ENCODE data around the gene PARD3B.

The PARD3B gene

GRCh38 chr2:205273627-205274026 is 728.4 kb downstream of the PARD3B start:
- DNase-seq (ENCODE audit: low spot score), result no peak

DNA sequence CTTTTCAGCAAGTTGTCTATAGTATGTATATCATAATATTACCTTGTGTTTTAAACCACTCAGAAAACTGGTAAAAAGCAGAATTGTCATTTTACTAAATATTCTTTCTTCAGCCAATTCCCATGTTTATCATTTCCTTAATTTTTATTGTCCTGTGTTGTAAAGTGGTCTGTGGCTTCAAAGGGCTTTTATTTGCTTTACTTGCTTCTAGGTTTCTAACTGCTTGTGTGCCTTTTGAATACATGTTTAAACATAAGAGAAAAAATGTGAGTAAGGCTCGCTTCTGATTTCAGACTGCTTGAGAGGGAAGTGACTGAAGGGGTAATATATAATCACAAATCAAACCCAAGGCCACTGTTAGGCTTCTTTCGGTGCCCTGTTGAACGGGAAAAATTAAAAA is 729.5 kb downstream of the PARD3B start:
- DNase-seq (ENCODE audit: low spot score), result no peak

GRCh38 chr2:205276116-205276777 is 731.0 kb downstream of the PARD3B start:
- DNase-seq (ENCODE audit: low spot score), result no peak

GRCh38 chr2:205280596-205281236 is 735.4 kb downstream of the PARD3B start:
- no peak for DNase-seq (ENCODE audit: low spot score)

- DNase-seq (ENCODE audit: low spot score), result no peak
Measured at GRCh38 chr2:205283736-205284270, 738.5 kb downstream of the PARD3B start.

GRCh38 chr2:205284334-205284733 is 739.1 kb downstream of the PARD3B start:
- DNase-seq (ENCODE audit: low spot score), result no peak

- no peak for DNase-seq (ENCODE audit: low spot score)
Measured at GRCh38 chr2:205287316-205287715, 742.0 kb downstream of the PARD3B start.

- no peak for DNase-seq (ENCODE audit: low spot score)
Measured at GRCh38 chr2:205288686-205289085, 743.4 kb downstream of the PARD3B start.

GRCh38 chr2:205290299-205290698 is 745.0 kb downstream of the PARD3B start:
- no peak for DNase-seq (ENCODE audit: low spot score)

DNA sequence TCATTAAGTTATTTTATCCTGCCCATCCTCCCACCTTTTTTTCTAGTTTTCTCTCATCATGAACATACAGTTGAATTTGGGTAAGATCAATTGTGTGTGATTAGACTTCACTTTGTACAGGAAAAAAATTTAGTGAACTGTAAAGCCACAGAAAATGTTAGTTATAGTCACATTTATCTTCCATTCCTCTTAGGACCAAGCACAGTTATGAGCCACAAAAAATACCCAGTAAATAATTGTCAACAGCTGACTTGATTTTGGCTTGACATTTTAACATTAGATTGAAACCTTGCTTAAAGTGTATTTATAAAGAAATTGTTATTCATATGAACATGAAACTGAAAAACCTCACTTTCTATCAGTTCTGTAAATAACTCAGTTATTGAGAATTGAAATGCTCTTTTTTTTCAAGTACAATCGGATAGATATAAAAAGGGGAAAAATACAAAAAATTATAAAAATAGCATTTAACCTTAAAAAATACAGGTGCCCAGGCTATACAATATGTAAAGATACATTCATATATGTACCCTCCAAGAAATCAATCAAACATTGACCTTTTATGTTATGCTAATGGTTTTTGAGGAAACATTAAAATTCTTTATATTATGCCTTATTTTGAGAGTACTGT is 747.5 kb downstream of the PARD3B start:
- no peak for DNase-seq (ENCODE audit: low spot score)

DNA sequence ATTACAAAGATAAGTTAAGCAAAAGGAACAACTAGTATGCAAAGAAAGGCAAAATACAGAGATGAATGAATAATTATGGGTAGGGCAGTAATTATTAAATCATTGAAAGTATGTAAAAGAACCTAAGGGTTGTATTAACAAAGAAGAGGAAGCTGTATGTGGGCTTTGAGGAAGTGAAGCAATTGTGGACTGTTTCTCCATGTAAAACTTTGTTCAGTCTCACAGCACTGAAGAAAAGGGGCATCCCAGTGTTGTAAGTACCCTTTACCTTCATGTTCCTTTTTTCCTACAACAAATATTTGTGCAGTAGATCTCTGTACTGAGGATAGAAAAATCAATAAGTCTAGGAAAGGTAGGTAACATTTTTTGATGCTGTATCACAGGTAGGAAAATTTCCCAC is 748.3 kb downstream of the PARD3B start:
- no peak for DNase-seq (ENCODE audit: low spot score)

DNA sequence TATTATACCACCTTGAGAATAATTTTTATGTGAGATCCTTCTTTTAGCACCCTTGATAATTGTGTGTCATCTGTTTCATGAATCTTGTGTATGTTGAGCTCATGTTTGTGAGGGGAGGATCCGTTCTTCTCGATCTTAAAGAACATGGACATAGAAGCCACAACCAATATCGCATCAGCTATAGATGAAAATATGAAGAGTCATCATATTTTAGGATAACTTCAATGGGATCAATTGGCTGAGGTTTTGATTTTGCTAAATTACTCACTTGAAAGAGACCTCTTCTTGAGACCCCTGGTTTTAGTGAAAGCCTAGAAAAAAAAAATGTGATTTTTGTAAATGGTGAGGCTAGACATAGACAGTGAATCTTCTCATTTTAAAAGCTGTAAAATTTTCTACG is 751.7 kb downstream of the PARD3B start:
- no peak for DNase-seq (ENCODE audit: low spot score)

DNA sequence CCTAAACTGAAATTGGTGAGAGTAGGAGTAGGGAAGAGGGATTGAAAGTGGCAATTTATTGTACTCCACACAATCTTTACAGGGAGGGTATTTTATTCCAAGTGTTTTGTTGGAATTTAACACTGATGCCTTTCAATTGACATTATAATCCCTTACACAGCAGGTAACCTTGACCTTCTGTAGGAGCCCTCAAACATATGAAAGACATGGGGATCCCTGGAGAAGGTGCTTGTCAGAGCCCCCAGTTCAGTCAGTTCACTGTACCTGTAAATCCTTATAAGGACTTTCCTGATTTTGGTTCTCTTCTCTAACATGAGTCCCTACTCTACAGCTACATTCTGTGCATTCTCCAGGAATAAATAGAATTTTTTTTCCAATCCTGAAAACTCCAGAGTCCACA is 752.1 kb downstream of the PARD3B start:
- no peak for DNase-seq (ENCODE audit: low spot score)

- no peak for DNase-seq (ENCODE audit: low spot score)
Measured at GRCh38 chr2:205297846-205298245, 752.6 kb downstream of the PARD3B start.

DNA sequence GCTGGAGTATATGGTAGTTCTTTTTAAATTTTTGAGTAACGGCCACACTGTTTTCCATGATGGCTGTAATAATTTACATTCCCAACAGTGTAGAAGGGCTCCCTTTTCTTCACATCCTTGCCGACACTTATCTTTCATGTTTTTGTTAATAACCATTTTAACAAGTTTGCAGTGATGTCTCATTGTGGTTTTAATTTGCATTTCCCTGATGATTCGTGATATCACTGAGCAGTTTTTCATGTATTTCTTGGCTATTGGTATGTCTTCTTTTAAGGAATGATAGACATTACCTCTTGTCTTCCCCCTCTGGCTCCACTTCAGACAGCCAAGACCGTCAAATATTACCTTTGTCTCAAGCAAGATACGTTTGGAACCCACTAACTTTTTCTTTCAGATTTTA is 765.9 kb downstream of the PARD3B start:
- DNase-seq (ENCODE audit: low spot score), result no peak

DNA sequence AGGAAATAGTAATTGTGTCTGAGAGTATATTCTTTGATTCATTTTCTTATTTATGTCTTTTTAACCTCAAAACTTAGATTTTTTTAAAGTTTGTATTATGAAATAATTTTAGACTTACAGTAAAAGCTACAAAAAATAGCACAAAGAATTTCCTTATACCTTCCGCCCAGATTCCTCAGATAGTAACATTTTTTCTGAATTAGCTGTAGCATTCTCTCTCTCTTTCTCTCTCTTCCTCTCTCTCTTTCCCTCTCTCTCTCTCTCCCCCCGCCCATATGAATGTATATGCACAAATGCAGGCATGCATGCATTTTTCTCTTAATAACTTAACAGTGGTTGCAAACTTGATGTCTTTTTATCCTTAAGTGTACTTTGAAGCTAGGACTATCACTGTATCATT is 776.0 kb downstream of the PARD3B start:
- no peak for DNase-seq (ENCODE audit: low spot score)

DNA sequence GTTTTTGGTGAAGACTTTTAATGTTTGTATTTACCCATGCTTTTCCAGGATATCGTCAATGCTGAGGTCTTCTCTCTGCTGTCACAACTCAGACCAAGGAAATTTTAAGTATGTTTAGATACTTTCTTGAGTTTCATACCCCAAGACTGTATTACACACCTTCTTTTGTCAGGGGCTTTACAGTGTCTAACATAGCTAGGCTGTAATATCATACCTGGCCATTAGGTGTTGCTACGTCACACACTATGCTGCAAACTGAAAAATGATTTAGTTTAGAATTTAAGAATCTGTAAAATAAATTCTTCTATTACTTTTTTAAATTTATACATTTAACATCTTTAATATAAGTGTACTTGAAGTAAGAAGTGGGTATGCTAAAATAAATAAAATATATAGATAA is 778.7 kb downstream of the PARD3B start:
- no peak for DNase-seq (ENCODE audit: low spot score)

DNA sequence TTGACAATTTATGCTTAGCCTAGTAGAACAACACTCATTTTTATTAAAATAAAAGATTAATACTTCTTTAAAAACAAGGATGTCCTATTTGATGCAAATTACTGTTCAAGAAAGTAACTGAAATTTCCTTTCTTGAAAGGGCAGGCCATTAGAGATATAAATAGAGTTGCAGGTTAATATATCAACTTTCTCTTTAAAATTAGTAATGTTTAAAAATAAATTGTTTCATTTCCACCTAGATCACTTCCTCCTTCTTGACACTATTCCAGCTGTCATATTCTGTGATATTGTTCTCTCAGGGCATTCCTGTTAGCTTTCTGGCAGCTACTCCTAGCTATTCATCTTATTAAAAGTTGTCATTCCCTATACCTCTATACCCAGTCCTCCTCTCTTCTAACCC is 779.1 kb downstream of the PARD3B start:
- no peak for DNase-seq (ENCODE audit: low spot score)

DNA sequence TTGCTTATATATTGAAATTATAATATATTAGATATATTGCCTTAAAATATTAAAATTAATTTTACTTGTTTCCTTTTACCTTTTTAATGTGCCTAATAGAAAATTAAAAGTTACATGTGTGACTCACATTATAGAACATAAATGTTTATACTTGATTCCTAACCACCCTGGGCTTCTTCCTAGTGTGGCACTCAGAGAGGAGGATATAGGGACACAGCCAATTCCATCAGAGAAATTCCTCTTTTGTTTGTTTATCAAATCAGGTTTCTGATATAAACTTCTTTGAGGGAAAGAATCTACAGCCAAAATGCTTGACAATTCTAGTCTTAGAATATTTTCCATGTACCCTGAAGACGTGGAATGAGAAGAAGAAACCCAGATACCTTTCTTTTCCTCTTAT is 788.1 kb downstream of the PARD3B start:
- DNase-seq (ENCODE audit: low spot score), result no peak

- no peak for DNase-seq (ENCODE audit: low spot score)
Measured at GRCh38 chr2:205337274-205337673, 792.0 kb downstream of the PARD3B start.

DNA sequence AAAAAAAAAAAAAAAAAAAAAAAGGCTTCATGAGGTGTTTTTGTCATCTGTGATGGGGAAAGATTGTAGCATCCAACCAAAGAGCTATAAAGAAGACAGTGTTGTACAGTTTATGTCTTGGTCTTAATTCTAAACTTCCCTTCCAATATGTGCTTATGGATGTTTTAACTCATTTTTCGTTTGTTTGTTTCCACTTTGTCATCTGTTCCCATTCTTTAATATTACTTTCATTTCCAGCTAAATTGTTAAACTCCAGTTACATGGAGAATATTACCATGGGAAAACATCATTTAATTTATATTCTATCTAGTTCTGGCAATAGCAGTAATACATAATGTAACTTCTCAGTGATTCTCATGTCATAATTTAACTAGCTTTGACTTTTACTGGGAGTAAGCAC is 792.9 kb downstream of the PARD3B start:
- no peak for DNase-seq (ENCODE audit: low spot score)

DNA sequence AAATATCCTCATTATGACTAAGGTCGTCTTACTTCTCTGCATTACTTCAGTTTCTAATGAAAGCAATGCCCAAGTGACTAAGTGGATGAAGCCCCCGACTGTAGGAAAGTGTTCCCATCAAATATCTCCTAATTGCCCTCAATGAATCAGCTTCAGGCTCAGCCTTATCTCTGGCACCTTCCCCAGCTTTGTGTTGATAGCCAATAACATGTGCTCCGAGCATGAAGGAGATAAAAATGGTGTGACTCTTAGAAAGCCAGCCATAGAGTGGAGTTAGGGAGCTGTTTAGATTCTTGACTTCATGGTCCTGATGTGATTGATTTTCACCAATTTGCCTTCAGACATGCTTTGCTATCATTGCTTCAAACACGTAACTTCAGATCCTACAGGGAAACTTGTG is 797.8 kb downstream of the PARD3B start:
- DNase-seq (ENCODE audit: low spot score), result no peak

- DNase-seq (ENCODE audit: low spot score), result no peak
Measured at GRCh38 chr2:205346649-205347048, 801.4 kb downstream of the PARD3B start.

Measured in CD4-positive, alpha-beta T cell treated with Interleukin-2 at 100 ng/mL for 4 hours (primary cell).